NCI-H748 (cell line): ENCODE results near the gene PROK1.

Experiments
- DNase-seq: peaks from one replicate; lab custom pipeline; 2025; ENCODE audit not compliant: unreplicated experiment; lab: John Stamatoyannopoulos, UW

The PROK1 gene

DNA sequence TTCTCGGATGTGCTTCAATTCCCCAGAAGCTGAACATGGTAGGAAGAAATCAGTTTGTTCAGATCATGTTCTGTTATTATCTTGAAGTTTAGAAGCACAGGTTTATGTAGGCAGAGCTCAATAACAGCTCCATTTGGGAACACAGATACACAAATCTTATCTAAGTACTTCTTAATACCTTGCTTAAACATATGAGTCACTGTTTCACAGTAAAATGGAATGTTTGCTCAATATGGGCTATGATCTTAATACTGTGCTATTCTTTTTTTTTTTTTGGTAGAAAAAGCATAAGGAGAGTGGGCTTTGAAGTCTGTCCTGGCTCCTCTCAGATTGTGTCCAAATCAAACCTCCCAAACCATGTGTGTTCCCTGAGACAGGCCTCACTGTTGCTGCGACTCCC, 13.4 kb downstream of the PROK1 start:
- DNase-seq: no peak

DNA sequence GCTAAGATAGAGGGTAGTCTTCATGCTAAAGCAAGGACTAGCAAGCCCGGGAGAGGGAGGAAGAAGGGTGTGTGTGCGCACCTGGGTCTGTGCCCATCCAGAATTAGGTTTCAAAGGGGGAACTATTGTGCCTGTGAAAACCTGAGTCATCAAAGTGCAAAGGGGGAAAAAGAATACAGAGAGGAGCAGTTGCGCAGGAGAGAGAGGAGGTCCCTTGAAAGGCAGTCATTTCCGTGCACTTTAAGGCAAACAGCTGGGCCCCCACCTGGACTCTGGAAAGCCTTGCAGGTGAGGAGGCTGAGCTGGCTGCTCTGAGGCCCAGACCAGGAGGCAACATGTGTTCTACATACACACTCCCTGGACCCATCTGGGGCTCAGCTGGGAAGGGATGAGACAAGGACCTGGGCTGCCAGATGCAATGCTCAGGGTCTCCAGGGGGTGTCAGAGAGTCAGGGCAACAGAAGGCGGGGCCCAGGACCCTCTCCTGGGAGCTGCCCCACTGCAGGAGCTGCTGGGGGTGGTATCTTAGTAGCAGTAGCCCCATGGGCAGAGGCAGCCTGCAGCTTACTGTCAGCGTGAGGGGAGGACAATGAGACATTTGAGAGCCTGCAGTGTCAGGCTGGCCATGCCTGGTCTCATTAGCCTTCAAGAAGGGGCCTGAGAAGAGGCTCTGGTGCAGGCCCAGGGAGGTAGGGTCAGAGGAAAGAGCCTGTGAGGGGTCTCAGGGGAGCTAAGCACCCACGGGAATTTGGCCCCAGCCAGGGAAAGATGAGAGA, 14.3 kb downstream of the PROK1 start:
- DNase-seq: no peak

DNA sequence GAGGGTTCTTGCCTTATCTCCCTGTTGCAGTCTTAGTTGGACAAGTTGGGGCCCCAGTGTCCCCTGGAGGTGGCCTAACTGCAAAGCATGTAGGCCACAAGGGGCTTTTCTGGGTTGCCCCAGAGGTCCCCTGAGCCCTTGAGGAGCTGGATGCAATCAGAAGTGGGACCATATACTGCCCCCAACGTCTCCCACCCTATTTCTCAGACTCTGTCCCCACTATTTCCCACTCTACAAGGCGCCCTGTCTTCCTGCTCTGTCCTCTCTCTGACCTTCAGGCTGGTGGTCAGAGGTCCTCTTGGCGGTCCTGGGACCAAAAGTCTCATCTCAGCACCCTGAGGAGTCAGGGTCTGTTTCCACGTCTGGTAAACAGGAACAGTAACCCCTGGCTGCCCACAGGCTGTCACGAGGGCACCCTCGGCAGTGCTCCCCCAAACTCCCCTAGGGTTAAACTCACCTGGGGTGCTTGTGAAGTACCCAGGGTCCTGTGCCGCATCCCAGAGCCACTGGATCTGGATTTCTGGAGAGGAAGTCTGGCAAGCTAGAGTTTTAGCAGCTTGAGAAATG, 14.9 kb downstream of the PROK1 start:
- no peak for DNase-seq

DNA sequence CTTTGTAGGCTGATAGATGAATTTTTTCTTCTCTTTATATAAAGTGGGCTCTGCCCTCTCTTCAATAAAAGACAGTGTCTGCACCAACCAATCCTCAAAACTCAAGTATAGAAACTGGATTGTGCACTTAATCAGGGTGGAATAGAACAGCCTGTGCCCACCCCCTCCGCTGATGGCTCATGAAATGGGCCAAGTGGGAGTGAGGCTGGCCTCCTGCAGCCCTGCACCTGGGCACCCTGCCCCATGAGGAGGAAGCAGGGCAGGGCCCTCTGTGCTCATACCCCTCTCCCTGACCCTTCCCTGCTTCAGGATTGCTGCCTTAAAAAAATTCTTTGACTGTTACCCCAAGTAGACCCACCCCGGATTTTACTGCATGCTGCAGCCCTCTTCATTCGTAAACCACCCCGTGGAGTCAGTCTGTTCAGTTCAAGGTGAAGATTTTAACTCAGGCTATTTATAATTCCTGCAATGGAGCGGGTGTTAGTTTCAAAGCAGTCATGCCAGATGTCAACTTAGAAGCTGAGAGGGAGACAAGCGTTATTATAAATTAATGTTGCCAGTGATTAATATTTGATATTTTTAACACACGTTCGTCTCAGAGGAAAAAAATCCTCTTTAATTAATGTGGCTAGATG, 15.8 kb downstream of the PROK1 start:
- no peak for DNase-seq

DNA sequence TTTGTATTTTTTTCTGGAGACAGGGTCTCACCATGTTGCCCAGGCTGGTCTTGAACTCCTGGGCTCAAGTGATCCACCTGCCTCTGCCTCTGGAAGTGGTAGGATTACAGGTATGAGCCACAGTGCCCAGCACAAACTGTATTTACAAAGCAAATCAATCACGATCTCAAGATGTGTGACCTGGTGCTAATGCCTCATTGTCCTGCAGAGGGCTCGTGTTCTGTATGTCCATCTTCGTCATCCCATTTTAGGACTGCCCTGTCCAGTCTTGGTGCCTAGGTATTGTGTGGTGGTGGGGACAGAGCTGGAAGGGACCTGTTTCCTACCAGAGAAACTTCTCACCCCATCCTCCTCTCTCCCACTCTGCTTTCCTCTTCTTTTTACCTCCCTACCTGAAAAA, 20.2 kb downstream of the PROK1 start:
- no peak for DNase-seq

DNA sequence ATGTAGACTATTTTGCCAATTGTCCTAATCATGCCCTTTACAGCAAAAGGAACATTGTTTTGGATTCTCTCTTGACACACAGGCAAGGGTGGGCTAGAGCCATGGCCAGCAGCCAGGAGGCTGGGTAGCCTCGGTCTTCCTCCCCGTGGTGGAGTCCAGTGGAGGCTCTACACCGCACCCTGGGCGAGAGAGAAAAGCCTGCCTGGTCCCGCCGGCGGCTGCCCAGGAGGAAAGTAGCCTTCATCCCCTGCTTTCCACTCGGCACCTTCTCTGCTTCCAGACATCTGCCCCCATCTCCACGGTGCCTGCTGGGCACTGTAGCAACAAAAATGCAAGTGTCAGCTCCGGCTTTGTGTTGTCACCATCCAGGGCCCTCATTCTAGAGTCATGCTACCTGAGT, 21.6 kb downstream of the PROK1 start:
- DNase-seq: no peak

DNA sequence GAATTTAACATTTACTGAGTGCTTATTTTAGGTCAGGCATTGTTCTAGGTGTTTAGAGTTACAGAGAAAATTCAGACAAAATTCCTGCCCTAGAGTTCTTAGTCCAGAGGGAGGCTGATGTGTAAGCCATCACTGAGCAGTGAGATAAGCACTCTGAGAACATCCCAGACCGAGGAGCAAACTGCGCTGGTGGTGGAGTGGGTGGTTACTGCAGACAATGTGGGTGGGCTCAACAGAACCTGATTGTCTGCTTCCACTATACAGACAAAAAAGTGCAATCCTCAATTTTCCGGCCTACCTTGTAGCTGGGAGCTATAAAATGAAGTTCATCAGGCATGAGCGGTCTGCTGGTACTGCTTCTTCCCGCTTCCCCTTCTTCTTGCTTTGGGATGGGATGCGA, 23.5 kb downstream of the PROK1 start:
- DNase-seq: no peak

DNA sequence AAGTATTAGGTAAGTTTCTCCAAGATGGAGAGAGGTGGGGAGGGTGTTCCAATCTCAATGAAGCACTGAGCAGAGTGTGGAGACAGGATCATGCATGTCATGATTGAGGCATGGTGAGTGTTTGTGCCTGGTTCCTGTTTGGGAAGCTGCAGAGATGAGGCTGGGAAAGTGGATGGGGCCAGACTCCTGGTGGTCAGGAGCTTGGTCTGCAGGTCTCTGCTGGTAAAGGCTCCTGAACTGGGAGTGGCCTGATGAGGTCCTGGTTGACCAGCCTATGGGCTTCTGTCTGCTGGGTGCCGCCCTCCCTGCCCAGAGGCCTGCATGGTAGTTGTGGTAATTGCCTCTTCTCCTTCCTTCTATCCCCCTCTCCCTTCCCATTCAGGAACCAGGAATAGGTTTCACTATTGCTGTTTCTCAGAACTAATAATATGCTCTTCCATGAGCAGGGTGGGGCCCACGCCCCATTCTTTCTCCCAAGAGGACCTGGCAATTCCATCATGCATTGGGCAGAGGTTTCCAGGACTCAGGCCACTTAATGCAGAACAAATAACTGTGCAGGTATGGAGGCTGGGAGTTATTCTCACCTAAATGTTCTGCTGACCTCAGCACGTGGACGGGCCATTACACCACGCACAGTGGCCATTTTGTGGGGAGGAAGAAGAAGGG, 24.5 kb downstream of the PROK1 start:
- DNase-seq: no peak

DNA sequence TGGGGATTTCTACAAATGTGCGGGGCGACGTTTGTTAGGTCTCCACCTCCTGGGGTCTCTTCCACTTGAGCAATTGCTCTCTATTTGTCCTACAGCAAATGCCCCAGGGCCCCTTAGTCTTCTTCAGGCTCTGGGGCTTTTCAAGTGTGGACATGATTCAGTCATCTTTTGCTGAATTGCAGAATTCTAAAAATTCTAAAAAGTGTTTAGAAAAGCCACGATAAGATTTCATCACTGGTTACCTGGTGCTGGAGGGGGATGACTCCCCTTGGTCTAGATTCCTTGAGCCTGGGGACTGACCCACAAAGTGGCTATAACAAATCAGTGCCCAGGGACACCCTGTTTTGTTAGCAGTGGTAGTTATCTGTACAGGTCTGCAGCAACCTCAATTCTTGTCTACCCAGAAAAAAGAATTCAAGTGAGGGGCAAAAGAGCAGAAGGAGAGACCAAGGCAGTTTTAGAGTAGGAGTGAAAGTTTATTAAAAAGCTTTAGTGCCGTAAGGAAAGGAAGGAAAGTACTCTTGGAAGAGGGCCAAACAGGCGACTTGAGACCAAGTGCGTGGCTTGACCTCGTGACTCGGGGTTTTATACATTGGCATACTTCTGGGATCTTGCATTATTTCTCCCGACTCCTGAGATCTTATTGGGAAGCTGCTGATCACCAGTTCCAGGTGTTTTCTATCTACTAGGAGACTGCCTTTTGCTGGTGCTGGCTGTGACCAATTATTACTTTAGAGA, 25.2 kb downstream of the PROK1 start:
- no peak for DNase-seq

DNA sequence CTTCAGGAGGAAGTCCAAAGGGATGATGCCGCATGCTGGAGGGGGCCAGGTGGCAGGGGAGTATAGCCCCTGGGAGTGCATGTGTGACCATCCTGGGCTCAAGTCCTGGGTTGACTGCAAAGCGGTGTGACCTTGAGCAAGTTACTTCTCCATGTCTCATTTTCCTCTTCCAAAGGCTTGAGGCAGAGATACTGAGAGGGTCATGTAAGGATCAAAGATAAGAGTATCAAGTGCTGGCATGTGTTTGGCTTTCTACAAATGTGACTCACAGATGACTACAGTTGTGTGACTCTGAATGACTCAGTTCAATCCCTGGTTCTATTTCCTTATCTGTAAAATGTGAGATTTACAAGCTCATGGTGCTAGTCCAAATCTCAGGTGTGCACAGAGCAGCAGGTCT, 26.1 kb downstream of the PROK1 start:
- DNase-seq: no peak

DNA sequence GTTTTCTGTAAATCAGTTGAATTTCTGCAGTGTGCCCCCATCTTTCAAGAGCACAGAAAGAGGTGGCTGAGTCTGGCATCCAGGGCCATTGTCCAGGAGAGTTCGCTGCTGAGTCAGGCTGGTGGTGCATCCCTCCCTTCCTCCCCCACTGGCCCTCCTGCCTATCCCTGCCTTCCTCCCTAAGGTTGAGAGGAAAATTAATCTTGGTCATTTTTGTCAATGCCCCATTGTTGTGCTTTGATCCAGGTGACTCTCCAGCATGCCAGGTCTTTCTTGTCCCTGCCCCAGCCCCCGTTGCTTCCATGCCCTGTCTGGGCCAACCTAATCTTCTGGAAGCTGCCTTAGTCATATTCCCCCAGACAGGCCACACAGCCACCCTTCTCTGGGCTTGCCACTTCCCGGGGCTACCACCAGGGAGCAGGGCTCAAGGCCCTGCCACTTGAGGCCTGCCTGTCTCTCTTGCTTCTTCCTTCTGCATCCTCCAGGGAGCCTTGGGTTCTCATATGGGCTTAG, 26.6 kb downstream of the PROK1 start:
- DNase-seq: no peak

DNA sequence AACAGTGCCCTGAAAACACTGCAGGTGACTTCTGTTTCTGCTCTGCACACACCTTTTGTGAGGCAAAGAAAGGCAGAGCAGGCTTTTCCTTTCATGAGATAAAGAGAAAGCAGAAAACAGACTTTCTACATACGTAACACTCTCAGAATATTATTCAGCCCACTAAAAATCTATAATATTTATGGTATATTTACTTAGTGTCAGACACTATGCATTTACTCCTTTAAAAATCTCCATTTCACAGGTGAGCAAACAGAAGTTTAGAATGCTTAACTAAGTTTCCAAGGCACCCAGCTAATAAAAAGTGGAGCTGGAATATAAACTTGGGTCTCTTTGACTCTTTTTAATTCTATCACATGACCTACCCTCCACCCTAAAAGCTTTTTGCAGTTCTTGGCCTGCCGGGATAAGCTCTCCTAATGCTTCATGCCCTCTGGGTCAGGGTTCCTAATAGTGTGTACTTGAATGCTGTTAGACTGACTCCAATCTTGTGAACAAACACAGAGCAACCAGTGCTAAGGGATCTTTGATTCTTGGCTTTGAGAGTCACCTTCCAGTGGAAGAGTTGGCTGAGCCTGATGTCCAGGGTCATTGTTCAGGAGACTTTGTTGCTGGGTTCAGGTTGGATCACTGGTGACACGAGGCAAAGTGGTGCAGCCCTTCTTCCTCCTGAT, 27.2 kb downstream of the PROK1 start:
- no peak for DNase-seq

DNA sequence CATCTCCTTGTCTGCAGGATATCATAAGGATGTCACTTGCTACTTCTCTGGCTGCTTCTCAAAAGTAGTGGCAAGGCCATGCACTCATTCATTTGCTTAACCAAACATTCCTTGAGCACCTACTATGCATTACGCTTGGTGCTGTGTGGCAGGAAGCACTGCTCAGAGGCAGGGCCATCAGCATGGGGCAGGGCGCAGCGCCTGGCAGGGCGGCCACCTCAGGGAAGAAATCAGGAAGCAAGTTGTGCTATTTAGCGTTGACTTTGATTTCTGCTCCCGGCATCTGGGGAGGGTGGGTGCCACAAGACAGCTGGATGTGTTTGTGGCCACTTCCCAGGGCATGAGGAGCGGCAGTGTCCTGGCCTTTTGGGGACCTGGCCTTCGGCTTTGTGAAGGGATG, 27.9 kb downstream of the PROK1 start:
- no peak for DNase-seq

DNA sequence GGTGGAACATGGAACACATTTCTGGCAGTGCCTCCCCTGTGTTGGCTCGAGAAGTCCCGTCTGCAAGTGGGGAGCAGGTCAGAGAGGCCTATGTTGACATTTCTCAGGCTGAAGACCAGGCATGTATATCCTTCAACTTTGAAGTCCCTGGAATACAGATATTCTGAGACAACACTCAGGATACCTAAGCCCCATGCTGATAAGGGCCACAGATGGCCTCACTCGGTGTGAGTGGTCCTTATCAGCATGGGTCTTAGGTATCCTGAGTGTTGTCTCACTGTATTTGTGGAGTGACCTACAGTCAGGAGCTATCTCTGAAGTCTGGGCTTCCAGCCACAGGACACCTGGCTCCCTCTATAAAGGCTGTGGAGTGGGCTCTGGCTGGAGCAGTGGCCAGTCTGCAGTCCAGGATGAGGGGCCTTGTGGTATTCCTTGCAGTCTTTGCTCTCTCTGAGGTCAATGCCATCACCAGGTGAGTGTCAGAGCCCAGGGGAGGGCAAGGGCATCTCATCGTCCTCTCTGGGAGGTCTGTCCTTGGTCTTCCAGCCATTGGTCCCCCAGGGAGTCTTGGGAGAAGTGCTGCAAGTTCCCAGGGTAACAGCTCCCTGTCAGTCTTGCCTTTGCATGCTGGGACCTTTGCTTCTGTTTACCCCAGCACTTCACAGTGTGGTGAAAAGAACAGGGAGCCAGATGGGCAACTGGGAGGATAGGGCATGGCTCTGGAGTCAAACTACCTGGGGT, 29.6 kb downstream of the PROK1 start:
- DNase-seq: no peak

DNA sequence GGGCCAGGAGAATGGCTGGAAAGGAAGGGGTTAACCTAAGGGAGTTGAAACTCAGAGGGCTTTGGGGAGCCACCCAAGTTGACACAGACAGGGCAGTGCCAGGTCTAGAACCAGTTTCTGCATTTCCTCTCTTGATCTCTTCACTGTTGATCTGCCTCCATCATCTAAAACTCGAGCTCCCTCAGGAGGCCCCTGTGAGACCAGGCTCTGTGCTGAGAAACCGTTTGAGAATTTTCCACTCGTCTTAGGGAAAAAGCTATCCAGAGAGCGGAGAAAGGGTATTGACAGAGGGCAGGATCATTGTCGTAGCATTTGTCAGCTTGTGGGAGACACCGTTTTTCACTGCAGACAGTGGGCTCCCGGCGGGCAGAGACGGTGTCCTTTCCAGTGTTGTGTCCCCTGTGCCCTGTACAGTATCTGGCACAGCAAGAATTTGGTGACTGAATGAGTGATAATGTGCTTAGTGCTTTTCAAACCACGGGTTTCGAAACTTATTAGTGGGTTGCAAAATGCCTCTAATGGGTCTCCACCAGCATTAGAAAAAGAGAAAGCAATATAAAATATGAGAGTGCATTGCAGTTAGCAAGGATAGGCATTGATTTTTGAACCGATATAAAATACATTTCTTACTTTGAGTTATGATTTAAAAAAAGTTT, 31.1 kb downstream of the PROK1 start:
- DNase-seq: no peak

DNA sequence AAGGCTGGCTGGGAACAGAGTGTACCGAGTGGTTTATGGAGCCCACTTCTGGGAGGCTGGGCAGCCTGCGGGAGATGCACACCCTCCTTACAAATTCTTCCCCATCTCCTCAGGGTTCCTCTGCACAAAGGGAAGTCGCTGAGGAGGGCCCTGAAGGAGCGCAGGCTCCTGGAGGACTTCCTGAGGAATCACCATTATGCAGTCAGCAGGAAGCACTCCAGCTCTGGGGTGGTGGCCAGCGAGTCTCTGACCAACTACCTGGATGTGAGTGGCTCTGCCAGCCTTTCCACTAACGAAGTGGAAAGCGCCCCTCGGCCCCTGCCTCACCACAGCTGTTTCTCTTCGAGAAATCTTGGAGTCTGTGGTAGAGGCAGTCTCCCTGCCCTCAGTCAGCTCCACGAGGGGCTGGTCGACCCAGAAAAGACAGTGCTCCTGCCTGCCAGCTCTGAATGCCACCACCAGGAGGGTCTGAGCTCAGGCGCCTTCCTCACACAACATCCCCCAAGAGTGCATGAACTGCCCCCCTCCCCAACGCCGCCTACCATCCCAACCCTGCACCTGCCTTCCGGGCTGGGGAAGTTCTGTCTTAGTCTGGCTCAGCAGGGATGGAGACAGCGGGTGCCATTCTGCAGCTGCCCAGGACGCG, 31.8 kb downstream of the PROK1 start:
- no peak for DNase-seq

DNA sequence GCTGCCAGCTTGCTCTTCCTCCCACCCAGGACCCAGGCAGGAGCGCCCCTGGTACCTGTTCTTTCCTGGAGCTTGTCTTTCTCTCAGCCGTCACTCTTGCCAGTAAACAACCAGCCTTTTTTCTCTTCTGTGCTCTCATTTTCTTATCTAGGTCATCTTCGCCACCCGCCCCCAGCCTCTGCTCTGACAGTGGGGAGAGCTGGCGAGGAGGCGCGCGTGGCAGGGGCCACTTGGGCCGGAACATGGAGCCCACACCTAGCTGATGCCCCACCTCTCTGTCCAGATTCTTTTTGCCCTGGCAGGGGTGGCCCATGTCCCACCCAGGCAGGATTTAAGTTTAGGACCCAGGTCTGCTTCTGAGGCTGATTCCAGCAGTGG, 32.3 kb downstream of the PROK1 start:
- DNase-seq: no peak

DNA sequence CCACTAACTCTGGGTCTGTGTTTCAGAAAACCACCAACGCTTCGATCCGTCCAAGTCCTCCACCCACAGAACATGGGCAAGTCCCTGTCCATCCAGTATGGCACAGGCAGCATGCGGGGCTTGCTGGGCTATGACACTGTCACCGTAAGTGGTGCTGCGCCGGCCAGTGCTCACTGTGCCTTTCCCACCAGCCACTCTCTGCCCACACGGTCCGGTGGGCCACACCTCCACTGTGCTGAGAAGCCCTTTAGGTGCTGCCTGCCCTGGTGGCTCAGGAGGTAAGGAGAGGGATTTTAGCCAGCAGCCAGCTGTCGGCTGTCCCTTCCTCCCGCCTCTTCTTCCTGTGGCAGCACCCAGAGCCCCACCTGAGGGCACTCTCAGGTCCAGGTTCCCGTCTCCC, 33.9 kb downstream of the PROK1 start:
- no peak for DNase-seq

DNA sequence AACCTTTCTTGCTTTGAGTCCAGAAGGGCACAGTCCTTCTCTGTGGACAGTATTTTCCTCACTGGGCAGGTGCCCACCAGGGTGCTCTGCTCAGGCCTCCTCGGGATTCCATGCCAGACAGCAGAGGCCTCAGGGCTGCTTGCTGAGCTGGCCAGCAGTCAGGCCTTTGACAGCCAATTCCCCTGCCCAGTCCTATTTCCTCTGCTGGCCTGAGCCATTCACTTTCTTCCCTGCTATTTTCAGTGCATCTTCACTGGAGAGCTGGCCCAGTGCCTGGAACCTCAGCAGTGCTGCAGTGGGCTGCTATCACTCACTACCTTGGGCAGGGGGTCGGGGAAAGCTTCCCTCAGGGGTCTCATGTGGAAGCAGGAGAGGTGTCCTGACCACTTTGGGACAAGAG, 34.8 kb downstream of the PROK1 start:
- no peak for DNase-seq
